ENCODE measurements around the gene YPEL1.

GRCh38 chr22:21688706-21689381 is 46.8 kb downstream of the YPEL1 start:
- TF ChIP-seq, protein P1, sequence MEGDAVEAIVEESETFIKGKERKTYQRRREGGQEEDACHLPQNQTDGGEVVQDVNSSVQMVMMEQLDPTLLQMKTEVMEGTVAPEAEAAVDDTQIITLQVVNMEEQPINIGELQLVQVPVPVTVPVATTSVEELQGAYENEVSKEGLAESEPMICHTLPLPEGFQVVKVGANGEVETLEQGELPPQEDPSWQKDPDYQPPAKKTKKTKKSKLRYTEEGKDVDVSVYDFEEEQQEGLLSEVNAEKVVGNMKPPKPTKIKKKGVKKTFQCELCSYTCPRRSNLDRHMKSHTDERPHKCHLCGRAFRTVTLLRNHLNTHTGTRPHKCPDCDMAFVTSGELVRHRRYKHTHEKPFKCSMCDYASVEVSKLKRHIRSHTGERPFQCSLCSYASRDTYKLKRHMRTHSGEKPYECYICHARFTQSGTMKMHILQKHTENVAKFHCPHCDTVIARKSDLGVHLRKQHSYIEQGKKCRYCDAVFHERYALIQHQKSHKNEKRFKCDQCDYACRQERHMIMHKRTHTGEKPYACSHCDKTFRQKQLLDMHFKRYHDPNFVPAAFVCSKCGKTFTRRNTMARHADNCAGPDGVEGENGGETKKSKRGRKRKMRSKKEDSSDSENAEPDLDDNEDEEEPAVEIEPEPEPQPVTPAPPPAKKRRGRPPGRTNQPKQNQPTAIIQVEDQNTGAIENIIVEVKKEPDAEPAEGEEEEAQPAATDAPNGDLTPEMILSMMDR (IDR thresholded peaks at IDR 0.05), result no peak
- TF ChIP-seq POLR2A (IDR thresholded peaks at IDR 0.05), result no peak

Data from uterus (tissue), 2 donors.